Activated T-cell treated with anti-CD3 and anti-CD28 coated beads, Interleukin-2, amount 50 U/mL, for 48 hours (primary cell): ENCODE measurements around the gene ZNF552.
A peak's percentile ranks its signal among the peaks of the same experiment; 100 is the strongest.
"Not testable (repeated sequence)": the region's sequence is repeated elsewhere in the genome, so short reads cannot be mapped to it uniquely, and the experiment has no call there.

Experiments
- DNase-seq, 2 experiments: peaks; one replicate each; pipeline ENCODE4 v3.0.0-alpha.2; 2020

ZNF552 gene

GRCh38 chr19:57814505-57815246 is at the start of gene ZNF552:
Gene ZNF552 (minus strand): TSS chr19:57814913. CDS start chr19:57814743, 170 bp downstream.
- peak; percentile 78 to 79 for DNase-seq

- DNase-seq, result not testable (repeated sequence)
Observed at GRCh38 chr19:57862351-57862750, 47.6 kb upstream of the ZNF552 start.

- not testable (repeated sequence) for DNase-seq
Observed at GRCh38 chr19:57854117-57854516, 39.4 kb upstream of the ZNF552 start.

- DNase-seq, result not testable (repeated sequence)
Observed at GRCh38 chr19:57851812-57852603, 37.3 kb upstream of the ZNF552 start.

GRCh38 chr19:57850553-57851017 is 35.9 kb upstream of the ZNF552 start:
- DNase-seq, result peak; percentile 27 to 28

- DNase-seq, result peak; percentile 80 to 83
Observed at GRCh38 chr19:57849666-57850473, 35.2 kb upstream of the ZNF552 start, which contains the start of gene ZNF587. Gene ZNF587 (plus strand): TSS chr19:57849859. CDS start chr19:57850039, 180 bp downstream.

- not testable (repeated sequence) for DNase-seq
Observed at GRCh38 chr19:57849162-57849665, 34.5 kb upstream of the ZNF552 start.

GRCh38 chr19:57847164-57847563 is 32.5 kb upstream of the ZNF552 start:
- not testable (repeated sequence) for DNase-seq

GRCh38 chr19:57841122-57841763 is 26.5 kb upstream of the ZNF552 start:
- no peak for DNase-seq

DNA sequence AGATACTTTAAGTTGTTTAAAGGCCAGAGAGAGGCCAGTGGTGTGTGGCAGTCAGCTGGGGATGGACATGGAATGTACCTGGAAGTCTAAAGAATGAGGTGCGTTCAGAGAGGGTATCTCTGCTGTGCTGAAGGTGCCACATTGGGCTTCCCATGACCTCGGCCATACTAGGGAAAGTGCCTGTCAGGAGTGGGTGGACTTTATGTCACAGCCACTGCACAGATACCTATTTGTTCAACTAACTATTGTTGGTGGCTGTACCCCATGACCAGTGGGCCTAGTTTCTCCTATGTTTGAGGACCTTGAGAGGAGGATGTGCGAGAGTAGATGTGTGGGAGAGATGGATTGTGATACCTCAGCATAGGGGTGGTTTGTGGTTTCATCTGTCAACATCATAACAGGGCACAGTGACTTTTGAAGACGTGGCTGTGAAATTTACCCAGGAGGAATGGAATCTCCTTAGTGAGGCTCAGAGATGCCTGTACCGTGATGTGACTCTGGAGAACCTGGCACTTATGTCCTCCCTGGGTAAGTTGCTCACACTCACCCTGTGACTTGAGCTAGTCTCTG is 24.0 kb upstream of the ZNF552 start:
- DNase-seq, result not testable (repeated sequence)

GRCh38 chr19:57836991-57837390 is 22.3 kb upstream of the ZNF552 start:
- DNase-seq, result not testable (repeated sequence)

DNA sequence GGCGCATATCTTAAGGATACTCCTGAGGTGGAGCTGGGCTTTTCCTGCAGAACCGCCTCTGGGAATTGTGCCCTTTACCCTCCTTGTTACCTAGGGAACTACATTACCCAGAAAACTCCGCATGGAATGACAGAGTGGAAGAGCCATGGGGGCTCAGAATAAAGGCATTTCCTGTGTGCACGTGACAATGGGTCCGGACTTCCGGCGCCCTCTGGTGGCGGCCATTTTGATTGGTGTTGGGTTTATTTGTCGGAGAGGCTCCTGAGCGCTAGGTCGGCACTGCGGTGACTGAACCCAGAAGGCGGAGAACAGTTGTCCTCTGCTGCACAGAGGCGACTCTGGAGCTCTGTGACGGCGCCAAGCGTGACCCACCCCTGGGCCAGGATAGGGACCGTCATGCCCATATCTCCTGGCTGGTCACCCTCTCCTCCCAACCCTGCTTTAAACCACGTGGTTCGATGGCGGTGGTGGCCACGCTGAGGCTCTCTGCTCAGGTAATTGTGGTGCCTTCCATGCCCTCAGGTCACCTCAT is 15.4 kb upstream of the ZNF552 start, which contains the start of gene ZNF587B:
Gene ZNF587B, plus strand, starts transcription at position 229 of the 532 bp plus-strand sequence. Its CDS starts 230 bp downstream, at position 459.
- peak; percentile 55 to 62 for DNase-seq

GRCh38 chr19:57829316-57829715 is 14.6 kb upstream of the ZNF552 start:
- DNase-seq, result no peak

GRCh38 chr19:57825511-57825910 is 10.8 kb upstream of the ZNF552 start:
- no peak for DNase-seq

DNA sequence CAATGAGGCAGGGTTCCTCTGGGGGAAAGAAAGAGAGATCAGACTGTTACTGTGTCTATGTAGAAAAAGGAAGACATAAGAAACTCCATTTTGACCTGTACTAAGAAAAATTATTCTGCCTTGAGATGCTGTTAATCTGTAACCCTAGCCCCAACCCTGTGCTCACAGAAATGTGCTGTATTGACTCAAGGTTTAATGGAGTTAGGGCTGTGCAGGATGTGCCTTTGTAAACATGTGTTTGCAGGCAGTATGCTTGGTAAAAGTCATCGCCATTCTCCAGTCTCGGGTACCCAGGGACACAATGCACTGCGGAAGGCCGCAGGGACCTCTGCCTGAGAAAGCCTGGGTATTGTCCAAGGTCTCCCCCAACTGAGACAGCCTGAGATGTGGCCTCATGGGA is 8.9 kb upstream of the ZNF552 start:
- not testable (repeated sequence) for DNase-seq

DNA sequence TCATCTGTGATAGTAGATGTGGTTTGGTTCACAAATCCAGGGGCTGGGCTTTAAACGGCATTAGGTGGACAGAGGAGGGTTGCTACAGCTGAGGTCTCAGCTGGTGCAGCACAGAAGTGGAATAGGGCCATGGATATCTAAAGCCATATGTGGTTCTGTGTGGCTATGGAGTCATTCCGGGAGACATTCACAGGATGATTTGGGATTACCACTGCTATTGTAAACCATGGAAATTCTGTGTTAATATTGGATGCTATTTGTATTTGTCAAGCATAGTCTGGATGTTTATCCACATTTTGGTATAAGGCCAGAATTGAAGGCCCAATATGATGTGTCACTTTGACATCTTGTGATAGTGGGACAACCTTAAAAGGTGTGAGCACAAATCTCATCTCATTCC is 8.4 kb upstream of the ZNF552 start:
- not testable (repeated sequence) for DNase-seq

DNA sequence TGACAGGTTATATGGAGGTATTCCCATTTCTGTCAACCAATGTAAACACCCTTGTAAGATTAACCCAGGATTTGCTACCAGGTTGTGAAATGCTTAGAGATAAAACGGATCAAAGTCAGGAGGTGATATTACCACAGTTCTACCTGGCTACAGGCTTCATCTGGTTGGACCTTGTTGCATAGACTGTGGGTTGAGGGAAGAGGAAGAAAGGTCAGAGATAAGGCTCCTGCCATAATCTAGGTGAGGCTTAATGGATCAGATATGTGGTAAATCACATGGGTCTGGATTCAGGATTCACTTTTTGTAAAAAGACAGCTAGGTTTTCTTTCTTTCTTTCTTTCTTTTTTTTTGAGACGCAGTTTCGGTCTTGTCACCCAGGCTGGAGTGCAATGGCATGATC is 6.8 kb upstream of the ZNF552 start:
- not testable (repeated sequence) for DNase-seq

- DNase-seq, result not testable (repeated sequence)
Observed at GRCh38 chr19:57821095-57821494, 6.4 kb upstream of the ZNF552 start.

GRCh38 chr19:57820599-57820998 is 5.9 kb upstream of the ZNF552 start:
- no peak for DNase-seq

DNA sequence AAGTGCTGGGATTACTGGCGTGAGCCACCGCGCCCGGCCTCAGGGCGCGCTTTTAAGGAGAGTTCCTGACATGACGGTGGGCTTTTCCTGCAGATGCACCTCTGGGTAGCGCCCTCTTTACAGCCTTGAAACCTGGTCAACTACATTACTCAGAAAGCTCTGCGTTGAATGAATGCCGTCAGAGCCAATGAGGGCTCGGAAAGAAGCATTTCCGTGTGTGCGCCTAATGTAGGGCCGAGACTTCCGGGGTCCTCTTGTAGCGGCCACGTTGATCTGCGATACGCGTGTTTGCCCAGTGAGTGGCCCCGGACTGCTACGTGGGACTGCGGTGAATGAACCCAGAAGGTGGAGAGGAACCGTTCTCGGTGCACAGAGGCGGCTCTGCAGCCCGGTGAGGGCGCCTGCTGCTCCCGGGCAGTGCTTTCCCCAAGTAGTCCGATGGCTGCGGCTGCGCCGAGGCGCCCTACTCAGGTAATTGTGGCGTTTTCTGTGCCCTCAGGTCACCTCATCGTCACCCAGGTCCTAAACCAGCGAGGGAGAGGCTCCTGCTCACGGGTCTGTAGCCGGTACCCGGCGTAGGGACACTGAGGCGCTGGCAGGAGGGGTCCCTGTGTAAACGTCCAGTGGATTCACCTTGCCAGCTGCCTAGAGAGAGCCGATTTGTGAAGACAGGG is 4.9 kb upstream of the ZNF552 start:
- DNase-seq, result peak; percentile 79 to 82

DNA sequence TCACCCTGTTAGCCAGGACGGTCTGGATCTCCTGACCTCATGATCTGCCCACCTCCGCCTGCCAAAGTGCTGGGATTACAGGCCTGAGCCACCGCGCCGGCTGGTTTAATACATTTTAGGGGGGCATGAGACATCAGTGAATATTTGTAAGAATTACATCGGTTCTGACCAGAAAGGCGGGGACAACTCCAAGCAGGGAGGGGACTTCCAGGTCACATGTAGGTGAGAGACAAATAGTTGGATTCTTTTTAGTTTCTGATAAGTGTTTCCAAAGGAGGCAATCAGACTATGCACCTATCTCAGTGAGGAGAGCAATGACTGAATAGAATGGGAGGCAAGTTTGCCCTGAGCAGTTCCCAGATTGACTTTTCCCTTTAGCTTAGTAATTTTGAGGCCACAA is 3.7 kb upstream of the ZNF552 start:
- DNase-seq, result no peak
